Upper lobe of right lung (tissue), 1 donor: Measurements from ENCODE around the gene TRPV5. TPM values are rescaled to one million over a fixed set of nuclear protein-coding genes. Genes with fewer than 3 reads are reported as not detected.
A peak's percentile ranks its signal among the peaks of the same experiment; 100 is the strongest.

ENCODE experiments used
- ATAC-seq: fragments of 200-7000 bp; cut with Tn5 transposase; one replicate; pipeline ENCODE4 v1.9.1; 2020; ENCODE audit warnings: mild to moderate bottlenecking, moderate library complexity
- DNase-seq: peaks from one replicate; pipeline ENCODE4 v3.0.0-alpha.2; 2020
- H3K27ac ChIP-seq: fragments of 200-600 bp; one replicate; pipeline ENCODE4 v1.8.0; 2022
- H3K27me3 ChIP-seq: fragments of 200-600 bp; one replicate; pipeline ENCODE4 v1.8.0; 2022; ENCODE audit warnings: mild to moderate bottlenecking
- H3K36me3 ChIP-seq: fragments of 200-600 bp; one replicate; pipeline ENCODE4 v1.8.0; 2022
- H3K4me1 ChIP-seq: fragments of 200-600 bp; one replicate; pipeline ENCODE4 v1.8.0; 2022
- H3K4me3 ChIP-seq: fragments of 200-600 bp; one replicate; pipeline ENCODE4 v1.8.0; 2022; ENCODE audit warnings: mild to moderate bottlenecking
- H3K9me3 ChIP-seq: fragments of 200-600 bp; one replicate; pipeline ENCODE4 v1.8.0; 2022
- intact Hi-C: fragments of 100-400 bp; cut with DNase I; formaldehyde crosslinking; loops from one replicate; pipeline ENCODE4 v1.11.0; 2022
- total RNA-seq: library from RNA; stranded (reverse); fragmentation: NEBNext Ultra II Directional; extraction: Animal tissue kit (Norgen Biotek cat#: 25700); gene quantifications from one replicate; pipeline ENCODE4 v1.2.1, GENCODE V29; 2021
- TF ChIP-seq, protein P1 (sequence below): fragments of 200-600 bp; IDR thresholded peaks from one replicate; pipeline ENCODE4 v1.8.0; 2022; ENCODE audit warnings: antibody characterized with exemption
- donor health status: DM: no; HTN: yes; CAD: no; lungs with severe emphysema.

TRPV5 gene
- total RNA-seq, 1 donor from 2014 or later: not detected

DNA sequence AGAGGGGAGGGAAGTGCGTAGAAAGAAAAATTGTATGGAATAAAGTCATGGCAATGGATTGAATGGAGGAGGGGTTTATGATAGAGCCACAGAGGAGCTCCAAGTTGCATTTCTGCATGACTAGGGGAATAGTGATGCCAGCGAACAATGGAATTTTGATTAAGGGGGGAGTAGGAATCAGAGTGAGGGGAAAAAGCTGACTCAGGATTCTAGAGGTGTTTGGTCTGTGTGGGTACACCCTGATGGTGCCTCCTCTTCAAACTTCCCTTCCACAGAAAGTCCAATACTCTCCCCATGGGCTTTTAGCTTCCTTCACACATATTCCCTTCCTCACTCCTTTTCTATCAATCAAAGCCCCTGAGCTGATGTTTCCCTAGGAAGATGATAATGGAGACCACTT lies 30.4 kb upstream of the TRPV5 start:
- intact Hi-C loops: no loop called here
- Histone ChIP-seq H3K9me3 (no peaks in the 10 kb centered on the region), H3K27me3 (peaks cover 12% of the 10 kb centered on the region), H3K36me3 (no peaks in the 10 kb centered on the region), H3K4me1 (no peaks in the 10 kb centered on the region), H3K4me3 (no peak overlapping the region), H3K27ac (no peak overlapping the region)
- ATAC-seq (no peak), DNase-seq (no peak)
- TF ChIP-seq, protein P1, sequence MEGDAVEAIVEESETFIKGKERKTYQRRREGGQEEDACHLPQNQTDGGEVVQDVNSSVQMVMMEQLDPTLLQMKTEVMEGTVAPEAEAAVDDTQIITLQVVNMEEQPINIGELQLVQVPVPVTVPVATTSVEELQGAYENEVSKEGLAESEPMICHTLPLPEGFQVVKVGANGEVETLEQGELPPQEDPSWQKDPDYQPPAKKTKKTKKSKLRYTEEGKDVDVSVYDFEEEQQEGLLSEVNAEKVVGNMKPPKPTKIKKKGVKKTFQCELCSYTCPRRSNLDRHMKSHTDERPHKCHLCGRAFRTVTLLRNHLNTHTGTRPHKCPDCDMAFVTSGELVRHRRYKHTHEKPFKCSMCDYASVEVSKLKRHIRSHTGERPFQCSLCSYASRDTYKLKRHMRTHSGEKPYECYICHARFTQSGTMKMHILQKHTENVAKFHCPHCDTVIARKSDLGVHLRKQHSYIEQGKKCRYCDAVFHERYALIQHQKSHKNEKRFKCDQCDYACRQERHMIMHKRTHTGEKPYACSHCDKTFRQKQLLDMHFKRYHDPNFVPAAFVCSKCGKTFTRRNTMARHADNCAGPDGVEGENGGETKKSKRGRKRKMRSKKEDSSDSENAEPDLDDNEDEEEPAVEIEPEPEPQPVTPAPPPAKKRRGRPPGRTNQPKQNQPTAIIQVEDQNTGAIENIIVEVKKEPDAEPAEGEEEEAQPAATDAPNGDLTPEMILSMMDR: no peak

DNA sequence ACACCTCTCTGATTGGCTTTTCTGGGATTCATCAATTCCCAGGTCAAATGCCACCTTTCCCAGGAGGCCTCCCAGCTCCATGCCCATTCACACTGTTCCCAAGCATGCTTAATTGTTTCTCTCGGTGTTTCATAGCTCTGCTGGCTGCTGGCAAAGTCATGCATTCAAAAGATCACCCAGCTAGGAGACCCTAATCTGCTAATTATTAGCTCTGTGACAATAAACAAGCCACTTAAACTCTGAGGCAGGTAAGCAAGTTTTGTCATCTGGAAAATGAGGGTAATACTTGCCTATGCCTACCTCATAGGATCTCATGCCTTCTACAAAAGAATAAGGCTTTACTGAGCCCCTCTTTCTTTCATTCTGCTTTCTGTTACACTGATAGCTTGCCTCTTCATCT lies 29.4 kb upstream of the TRPV5 start:
- Histone ChIP-seq H3K9me3 (no peaks in the 10 kb centered on the region), H3K27me3 (peaks cover 4% of the 10 kb centered on the region), H3K4me1 (no peaks in the 10 kb centered on the region), H3K27ac (no peak overlapping the region), H3K36me3 (no peaks in the 10 kb centered on the region), H3K4me3 (no peak overlapping the region)
- ATAC-seq: no peak
- intact Hi-C loops: no loop called here
- no peak for DNase-seq
- TF ChIP-seq, protein P1: no peak

DNA sequence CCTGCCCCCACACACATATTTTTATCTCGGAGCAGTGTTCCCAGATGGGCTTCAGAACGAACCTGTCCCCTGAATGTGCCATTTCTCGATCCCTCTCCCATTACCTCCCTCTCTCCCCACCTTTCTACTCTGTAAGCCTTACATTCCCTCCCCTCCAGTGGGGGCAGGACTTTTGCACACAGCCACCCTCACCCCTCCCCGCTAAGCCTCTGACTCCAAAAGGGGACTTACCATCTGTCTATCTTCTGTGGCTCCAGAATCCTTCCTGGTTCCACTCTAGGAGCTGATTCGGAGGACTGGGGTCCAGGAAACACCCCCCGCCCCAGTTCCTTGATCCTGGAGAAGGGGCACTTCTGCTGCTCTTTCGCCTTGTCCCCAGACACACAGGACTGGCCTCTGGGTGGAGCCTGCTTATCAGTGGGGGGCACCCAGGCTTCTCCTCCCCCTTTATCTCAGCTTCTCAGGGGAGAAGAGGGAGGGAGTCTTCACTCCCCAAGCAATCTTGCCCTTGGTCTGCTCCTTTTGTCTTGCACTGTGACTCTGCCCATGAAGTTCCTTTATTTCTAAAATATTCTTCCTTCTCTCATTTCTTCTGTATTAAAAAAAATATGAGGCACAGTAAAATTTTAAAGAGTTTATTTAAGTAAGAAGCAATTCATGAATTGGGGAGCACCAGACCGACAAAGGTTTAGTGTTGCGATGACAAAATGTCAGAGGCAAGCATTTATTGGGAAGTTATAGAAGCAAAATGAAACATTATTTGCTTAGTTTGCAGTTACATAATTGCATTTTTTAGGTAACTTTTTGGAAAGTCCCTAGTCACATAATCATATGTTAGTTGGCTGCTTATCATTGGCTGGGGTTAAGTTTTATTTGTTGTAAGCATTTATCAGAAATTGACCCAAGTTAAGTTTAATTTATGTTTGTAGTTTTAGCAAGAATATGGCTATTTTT lies 28.7 kb upstream of the TRPV5 start, which contains the start of gene KEL:
KEL (minus strand) TSS at position 391 of the 954 bp plus-strand sequence; CDS start at position 234, 157 bp downstream.
- no peaks in the 10 kb centered on the region for H3K9me3 ChIP-seq
- intact Hi-C loops: no loop called here
- no peaks in the 10 kb centered on the region for H3K36me3 ChIP-seq
- ATAC-seq (no peak), DNase-seq (no peak)
- no peak within 1 kb of the TSS for H3K4me3 ChIP-seq
- H3K4me1 ChIP-seq: no peaks in the 10 kb centered on the region
- TF ChIP-seq, protein P1: no peak
- peaks cover 4% of the 10 kb centered on the region for H3K27me3 ChIP-seq
- H3K27ac ChIP-seq: no peak within 1 kb of the TSS

DNA sequence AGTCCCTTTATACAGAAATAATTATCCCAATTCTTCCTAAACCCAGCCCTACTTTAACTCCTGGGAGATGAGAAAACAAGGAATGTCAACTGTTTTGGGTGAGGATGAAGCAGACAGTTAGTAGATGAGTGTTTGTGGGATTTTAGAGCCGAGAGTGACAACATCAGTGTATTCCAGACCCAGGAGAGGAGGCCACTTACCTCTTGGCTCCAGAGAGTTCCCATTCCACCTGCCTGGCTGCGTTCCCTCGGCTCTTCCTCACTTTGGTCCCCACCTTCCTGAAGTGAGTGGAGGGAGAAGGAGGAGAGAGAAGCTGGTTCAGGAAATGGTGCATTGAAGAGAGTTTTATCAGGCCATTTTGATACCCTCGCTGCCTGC lies 28.0 kb upstream of the TRPV5 start:
- Histone ChIP-seq H3K9me3 (no peaks in the 10 kb centered on the region), H3K4me1 (no peaks in the 10 kb centered on the region), H3K4me3 (no peak overlapping the region), H3K27ac (no peak overlapping the region), H3K27me3 (peaks cover 4% of the 10 kb centered on the region), H3K36me3 (no peaks in the 10 kb centered on the region)
- DNase-seq (no peak), ATAC-seq (no peak)
- TF ChIP-seq, protein P1: no peak
- intact Hi-C loops: no loop called here

DNA sequence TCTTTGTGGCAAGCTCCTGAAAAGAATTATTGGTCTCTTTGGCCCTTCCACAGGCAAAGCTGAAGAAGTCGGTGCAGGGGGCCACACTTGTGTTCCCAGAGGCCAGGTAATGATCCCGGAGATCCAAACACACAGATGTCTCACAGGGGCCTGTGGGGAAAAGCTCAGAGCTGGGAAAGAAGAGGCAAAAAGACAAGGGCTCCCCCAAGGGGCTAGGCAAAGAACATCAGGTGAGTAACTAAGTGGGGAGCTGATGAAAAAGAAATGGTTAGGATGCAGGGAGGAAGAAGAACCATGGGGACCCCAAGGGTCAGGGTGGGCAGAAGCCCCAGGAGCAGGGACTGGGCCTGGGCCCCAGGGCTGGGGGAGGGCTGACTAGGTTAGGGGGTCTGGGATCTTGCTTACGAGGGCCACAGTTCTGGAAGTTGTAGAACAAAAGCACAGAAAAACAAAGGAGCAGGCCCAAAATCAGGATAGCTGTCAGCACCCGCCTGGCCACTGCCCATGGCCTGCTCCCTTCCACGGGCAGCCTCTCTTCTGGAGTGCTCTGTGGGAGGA lies 27.5 kb upstream of the TRPV5 start:
- no peak overlapping the region for H3K4me3 ChIP-seq
- H3K36me3 ChIP-seq: no peaks in the 10 kb centered on the region
- H3K9me3 ChIP-seq: no peaks in the 10 kb centered on the region
- no peak overlapping the region for H3K27ac ChIP-seq
- TF ChIP-seq, protein P1: no peak
- no peaks in the 10 kb centered on the region for H3K4me1 ChIP-seq
- peaks cover 4% of the 10 kb centered on the region for H3K27me3 ChIP-seq
- peak; percentile 26 for ATAC-seq
- intact Hi-C loops: no loop called here
- DNase-seq: no peak
